RWPE1 (cell line): ENCODE results near the gene HDAC4.

Source experiments
- CTCF ChIA-PET: fragments of 350-600 bp; sonication (Branson Sonifier 250); formaldehyde crosslinking; extraction: SDS; loops from one replicate; lab custom pipeline; 2021; lab: Yijun Ruan, JAX
- POLR2A ChIA-PET: fragments of 400-600 bp; formaldehyde crosslinking; extraction: SDS; loops from one replicate; lab custom pipeline; 2020; ENCODE audit warnings: antibody characterized with exemption; ENCODE audit not compliant: low non-redundant PET; lab: Yijun Ruan, JAX
- DNase-seq: peaks from one replicate; pipeline ENCODE4 v3.0.0; 2012; ENCODE audit warnings: low spot score
- H3K27ac ChIP-seq: fragments of 450-650 bp; 2 replicates; pipeline ENCODE4 v1.5.1; 2017
- CTCF ChIP-seq: fragments of 450-650 bp; conservative IDR thresholded peaks from 2 replicates; pipeline ENCODE4 v1.5.1; 2017; ENCODE audit warnings: low read depth, mild to moderate bottlenecking

Gene HDAC4

GRCh38 chr2:239097428-239097696, 303.5 kb downstream of the HDAC4 start:
- ChIA-PET POLR2A (no interaction called here), CTCF (no interaction called here)
- peak overlapping the region; percentile 88 for H3K27ac ChIP-seq
- no peak for DNase-seq
- TF ChIP-seq CTCF = no peak

- ChIA-PET POLR2A (no interaction called here), CTCF (interaction anchor here (0.7 kb wide), 1 partner anchor 873 kb away, joined by 5 read pairs; no protein-coding TSS in a partner anchor)
- no peak for DNase-seq
- peak overlapping the region; percentile 88 for H3K27ac ChIP-seq
- no peak for TF ChIP-seq CTCF
Observed at GRCh38 chr2:239096676-239097427, 304.0 kb downstream of the HDAC4 start.

DNA sequence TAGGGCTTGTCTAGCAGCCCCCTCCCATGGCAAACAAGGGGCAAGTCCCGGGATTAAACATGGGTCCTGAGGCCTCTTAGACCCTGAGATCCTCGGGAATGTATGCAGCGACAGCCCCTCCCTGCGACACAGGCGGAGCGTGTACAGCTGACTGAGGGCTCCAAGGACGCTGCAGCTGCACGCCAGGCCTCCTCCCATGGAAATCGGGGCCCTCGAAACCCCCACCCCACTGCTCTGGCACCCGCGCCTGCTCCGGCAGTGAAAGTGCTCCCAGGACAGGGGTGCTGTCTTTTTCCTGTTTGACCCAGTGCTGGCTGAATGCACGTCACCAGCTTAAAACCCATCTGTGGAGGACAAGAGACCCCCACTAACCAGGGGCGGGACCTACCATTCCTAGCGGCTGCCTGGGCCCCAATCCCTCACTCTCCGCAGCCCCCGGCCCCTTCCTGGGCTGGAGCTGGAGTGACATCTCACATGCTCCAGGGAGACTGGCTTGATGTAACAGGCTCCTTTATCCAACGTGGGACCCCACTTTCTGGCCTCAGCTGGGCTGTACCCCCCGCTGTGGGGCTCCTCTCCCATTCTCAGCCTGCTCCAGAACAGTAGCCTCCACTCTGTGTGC, 305.2 kb downstream of the HDAC4 start:
- ChIA-PET POLR2A (no interaction called here), CTCF (interaction anchor here (0.7 kb wide), 1 partner anchor 19 kb away, joined by 3 read pairs; no protein-coding TSS in a partner anchor)
- no peak for DNase-seq
- 0 out of 2 replicates have a peak overlapping the region, but pooled peaks have one; percentile 0 for H3K27ac ChIP-seq
- no peak for TF ChIP-seq CTCF

GRCh38 chr2:239094867-239095266, 306.0 kb downstream of the HDAC4 start:
- TF ChIP-seq CTCF = no peak
- 0 out of 2 replicates have a peak overlapping the region, but pooled peaks have one; percentile 0 for H3K27ac ChIP-seq
- DNase-seq = no peak
- CTCF ChIA-PET = interaction anchor here (0.7 kb wide), 1 partner anchor 19 kb away, joined by 3 read pairs; no protein-coding TSS in a partner anchor
- POLR2A ChIA-PET = no interaction called here

GRCh38 chr2:239093952-239094351, 306.9 kb downstream of the HDAC4 start:
- no peak overlapping the region for H3K27ac ChIP-seq
- ChIA-PET POLR2A (no interaction called here), CTCF (no interaction called here)
- no peak for TF ChIP-seq CTCF
- no peak for DNase-seq

DNA sequence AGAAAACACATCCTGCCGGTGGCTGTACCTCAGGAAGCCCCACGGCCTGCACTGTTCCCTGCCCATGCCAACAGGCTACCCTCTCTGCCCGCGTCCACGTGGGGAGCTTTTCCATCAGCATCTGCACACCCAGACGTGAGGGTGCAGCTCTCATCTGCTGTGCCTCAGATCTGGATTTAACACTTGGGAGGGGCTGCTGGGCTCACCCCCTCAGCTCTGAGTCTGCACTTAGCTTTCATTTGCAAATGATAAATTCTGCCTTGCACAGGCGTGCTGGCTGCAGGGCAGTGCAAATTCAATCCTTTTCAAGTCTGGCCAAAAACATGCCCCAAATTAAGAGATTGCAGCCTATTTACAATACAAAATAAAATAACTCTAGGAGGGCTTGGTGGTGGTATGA, 307.3 kb downstream of the HDAC4 start:
- H3K27ac ChIP-seq = no peak overlapping the region
- no peak for TF ChIP-seq CTCF
- ChIA-PET POLR2A (no interaction called here), CTCF (interaction anchor here (0.6 kb wide), 1 partner anchor 244 kb away, joined by 3 read pairs; no protein-coding TSS in a partner anchor)
- DNase-seq = no peak
